Endothelial cell of umbilical vein (primary cell): ENCODE data around the gene REG3A. TPM values are rescaled to one million over a fixed set of nuclear protein-coding genes. Genes with fewer than 3 reads are reported as not detected.

ENCODE experiments used
- BruUV-seq: library from RNA; stranded (reverse); fragments of 400-500 nt; replicated peaks from 2 replicates; lab custom pipeline; 2021; lab: Mats Ljungman, UMichigan
- CTCF ChIA-PET: fragments of 300-600, 350-600 bp; sonication (Branson Sonifier 250); formaldehyde crosslinking; loops from one replicate; lab custom pipeline; 2021; ENCODE audit warnings: antibody characterized with exemption, inconsistent platforms; lab: Charles Lee
- POLR2A ChIA-PET: fragments of 300-600, 350-600 bp; sonication (Branson Sonifier 250); formaldehyde crosslinking; loops from one replicate; lab custom pipeline; 2021; ENCODE audit warnings: antibody characterized with exemption, inconsistent platforms; lab: Charles Lee
- DNase-seq: peaks from one replicate; pipeline ENCODE4 v3.0.0-alpha.2; 2011; ENCODE audit warnings: low read depth, low spot score
- FAIRE-seq: peaks from 2 replicates; lab custom pipeline; 2011; peaks lifted over from hg19 to GRCh38; lab: Jason Lieb, UNC
- H2AFZ ChIP-seq: 2 replicates; pipeline ENCODE4 v1.6.0; 2012; ENCODE audit warnings: low read depth, low read length, control low read depth, inconsistent platforms
- H3K27ac ChIP-seq: 2 replicates; pipeline ENCODE4 v1.5.1; 2011; ENCODE audit warnings: low read depth, mild to moderate bottlenecking, control low read depth, low read length, moderate library complexity; ENCODE audit not compliant: insufficient read depth
- H3K27me3 ChIP-seq, 2 experiments: 2 replicates each; pipeline versions ENCODE4 v1.6.0 to v1.6.1; 2011; ENCODE audit warnings: low read length in 2 of 2, mixed read lengths in 1 of 2; ENCODE audit not compliant: control insufficient read depth in 2 of 2, insufficient read depth in 2 of 2
- H3K36me3 ChIP-seq, 2 experiments: 2 replicates in 1 of 2; 3 replicates in 1 of 2; pipeline ENCODE4 v1.5.1; 2011; ENCODE audit warnings: low read length in 2 of 2, mild to moderate bottlenecking in 1 of 2, moderate library complexity in 1 of 2; ENCODE audit not compliant: control insufficient read depth in 2 of 2, insufficient read depth in 2 of 2; ENCODE audit errors: extremely low read depth in 1 of 2
- H3K4me1 ChIP-seq: 3 replicates; pipeline ENCODE4 v1.5.1; 2011; ENCODE audit warnings: mild to moderate bottlenecking, low read length; ENCODE audit not compliant: control insufficient read depth, insufficient read depth; ENCODE audit errors: extremely low read depth
- H3K4me2 ChIP-seq: 2 replicates; pipeline ENCODE4 v1.6.1; 2011; ENCODE audit warnings: low read length, control low read depth, mixed read lengths; ENCODE audit not compliant: insufficient read depth
- H3K4me3 ChIP-seq, 3 experiments: fragments of 200-600 bp in 1 of 3; sonication (generic), shearing (Covaris generic) in 1 of 3; replicated peaks in 1 of 3; 2 replicates each; pipeline ENCODE4 v1.5.1; 2011 to 2016; ENCODE audit warnings: control low read depth in 3 of 3, low read length in 3 of 3, mild to moderate bottlenecking in 2 of 3, inconsistent platforms in 1 of 3, low read depth in 1 of 3, moderate library complexity in 1 of 3; ENCODE audit not compliant: insufficient read depth in 1 of 3
- H3K79me2 ChIP-seq: 2 replicates; pipeline ENCODE4 v1.6.0; 2012; ENCODE audit warnings: low read length, inconsistent platforms; ENCODE audit not compliant: control insufficient read depth, insufficient read depth
- H3K9ac ChIP-seq: replicated peaks from 2 replicates; pipeline ENCODE3; 2011; ENCODE audit warnings: low read length, control low read depth; ENCODE audit not compliant: insufficient read depth; ENCODE audit errors: extremely low read depth
- H3K9me1 ChIP-seq: replicated peaks from 3 replicates; pipeline ENCODE4 v1.6.0; 2011; ENCODE audit warnings: mild to moderate bottlenecking, low read length; ENCODE audit not compliant: control insufficient read depth, insufficient read depth; ENCODE audit errors: extremely low read depth
- H3K9me3 ChIP-seq: replicated peaks from 2 replicates; pipeline ENCODE4 v1.5.1; 2012; ENCODE audit warnings: low read length, inconsistent platforms; ENCODE audit not compliant: control insufficient read depth, insufficient read depth
- H4K20me1 ChIP-seq: replicated peaks from 2 replicates; pipeline ENCODE3; 2011; ENCODE audit warnings: mild to moderate bottlenecking, low read length; ENCODE audit not compliant: control insufficient read depth, insufficient read depth; ENCODE audit errors: extremely low read depth
- EZH2 ChIP-seq: IDR thresholded peaks from 2 replicates; pipeline ENCODE4 v1.6.1; 2012; ENCODE audit warnings: borderline replicate concordance, low read depth, mild to moderate bottlenecking, moderate library complexity, low read length, inconsistent platforms; ENCODE audit not compliant: severe bottlenecking
- FOS ChIP-seq: IDR thresholded peaks from 2 replicates; pipeline ENCODE4 v1.6.1; 2011; ENCODE audit warnings: mild to moderate bottlenecking, low read length, moderate library complexity, borderline replicate concordance; ENCODE audit not compliant: insufficient read depth
- GATA2 ChIP-seq: IDR thresholded peaks from 2 replicates; pipeline ENCODE4 v1.7.0; 2011; ENCODE audit warnings: low read depth, mild to moderate bottlenecking, moderate library complexity, mixed read lengths, low read length; ENCODE audit not compliant: insufficient read length, insufficient read depth
- JUN ChIP-seq: IDR thresholded peaks from 2 replicates; pipeline ENCODE4 v1.6.1; 2011; ENCODE audit warnings: borderline replicate concordance, low read depth; ENCODE audit not compliant: insufficient read length, insufficient read depth
- MYC ChIP-seq: IDR thresholded peaks from one replicate; pipeline ENCODE4 v1.6.1; 2011; ENCODE audit warnings: mild to moderate bottlenecking, low read depth, low read length
- POLR2A ChIP-seq: IDR thresholded peaks from 2 replicates; pipeline ENCODE4 v1.6.1; 2012; ENCODE audit warnings: low read depth, mild to moderate bottlenecking, control low read depth, low read length
- POLR2AphosphoS5 ChIP-seq: IDR thresholded peaks from 2 replicates; pipeline ENCODE4 v1.6.1; 2012; ENCODE audit warnings: low read depth, mild to moderate bottlenecking, control low read depth, low read length, moderate library complexity; ENCODE audit not compliant: insufficient read depth
- dilution Hi-C: fragments of 300-500 bp; cut with MboI; formaldehyde crosslinking; loops from one replicate; pipeline ENCODE4 v1.15.0; 2019; ENCODE audit warnings: low sequenced_read_pairs; ENCODE audit not compliant: extremely low pct_ligation_motif_present
- intact Hi-C: fragments of 100-400 bp; cut with micrococcal nuclease; formaldehyde crosslinking; loops from one replicate; pipeline ENCODE4 v1.10.0; 2022
- polyA plus RNA-seq, 4 experiments: library from polyadenylated mRNA; depleted of rRNA in 3 of 4; stranded (reverse) in 3 of 4; unstranded in 1 of 4; fragments of >200 nt; gene quantifications; 2 replicates each; pipeline versions ENCODE4 v1.2.1 to v1.2.3, GENCODE V29; 2011 to 2012; ENCODE audit warnings: missing spikeins in 1 of 4
- total RNA-seq: library from RNA; stranded (reverse); gene quantifications from 2 replicates; pipeline ENCODE4 v1.2.3, GENCODE V29; 2021
- TF ChIP-seq, protein P1 (sequence below): IDR thresholded peaks from 2 replicates; pipeline ENCODE4 v1.6.1; 2011; ENCODE audit not compliant: insufficient read depth, insufficient read length
- TF ChIP-seq, protein P2 (sequence below), 2 donors: IDR thresholded peaks; 1 replicate in 1 of 2; 2 replicates in 1 of 2; pipeline ENCODE4 v1.5.1; 2011; ENCODE audit warnings: low read length in 2 of 2, mild to moderate bottlenecking in 2 of 2, moderate library complexity in 2 of 2, control low read depth in 1 of 2, inconsistent platforms in 1 of 2, low read depth in 1 of 2; ENCODE audit not compliant: insufficient read depth in 1 of 2; ENCODE audit errors: extremely low read depth in 1 of 2

The REG3A gene
- total and polyA plus RNA-seq, 2 donors (not counting 3 experiments of a cell fraction or from before 2014, with no cell fraction given), result not detected

DNA sequence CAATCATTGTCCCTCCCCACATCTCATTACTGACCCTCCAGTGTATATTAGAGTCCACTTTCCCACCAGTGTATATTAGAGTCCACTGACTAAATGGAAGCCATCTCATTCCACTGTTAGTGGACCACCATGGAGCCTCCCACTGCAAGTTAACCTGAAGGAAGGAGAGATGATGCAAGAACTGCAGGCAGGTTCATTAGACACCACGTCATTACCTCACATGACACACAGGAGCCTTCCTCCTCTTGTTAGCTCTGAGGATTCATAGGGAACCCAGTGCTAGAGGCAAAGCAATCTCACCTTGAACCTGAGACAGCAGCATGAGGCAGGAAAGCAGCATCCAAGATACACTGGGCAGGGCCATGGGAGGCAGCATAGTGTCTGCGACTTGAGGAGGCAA lies 523 bp downstream of the REG3A start:
- Histone ChIP-seq H3K27ac (no peak overlapping the region), H3K36me3 (no peaks in the 10 kb centered on the region), H3K79me2 (no peaks in the 10 kb centered on the region), H3K27me3 (no peaks in the 10 kb centered on the region), H3K4me1 (no peaks in the 10 kb centered on the region), H3K9ac (no peak overlapping the region), H4K20me1 (no peaks in the 10 kb centered on the region), H2AFZ (no peak overlapping the region), H3K9me1 (no peaks in the 10 kb centered on the region), H3K4me2 (no peak overlapping the region), H3K4me3 (no peak overlapping the region), H3K9me3 (peaks cover 5% of the 10 kb centered on the region)
- POLR2A ChIA-PET, result no interaction called here
- no peak for TF ChIP-seq JUN
- no peak for TF ChIP-seq POLR2A
- TF ChIP-seq, protein P1, sequence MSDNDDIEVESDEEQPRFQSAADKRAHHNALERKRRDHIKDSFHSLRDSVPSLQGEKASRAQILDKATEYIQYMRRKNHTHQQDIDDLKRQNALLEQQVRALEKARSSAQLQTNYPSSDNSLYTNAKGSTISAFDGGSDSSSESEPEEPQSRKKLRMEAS, result no peak
- TF ChIP-seq, protein P2, sequence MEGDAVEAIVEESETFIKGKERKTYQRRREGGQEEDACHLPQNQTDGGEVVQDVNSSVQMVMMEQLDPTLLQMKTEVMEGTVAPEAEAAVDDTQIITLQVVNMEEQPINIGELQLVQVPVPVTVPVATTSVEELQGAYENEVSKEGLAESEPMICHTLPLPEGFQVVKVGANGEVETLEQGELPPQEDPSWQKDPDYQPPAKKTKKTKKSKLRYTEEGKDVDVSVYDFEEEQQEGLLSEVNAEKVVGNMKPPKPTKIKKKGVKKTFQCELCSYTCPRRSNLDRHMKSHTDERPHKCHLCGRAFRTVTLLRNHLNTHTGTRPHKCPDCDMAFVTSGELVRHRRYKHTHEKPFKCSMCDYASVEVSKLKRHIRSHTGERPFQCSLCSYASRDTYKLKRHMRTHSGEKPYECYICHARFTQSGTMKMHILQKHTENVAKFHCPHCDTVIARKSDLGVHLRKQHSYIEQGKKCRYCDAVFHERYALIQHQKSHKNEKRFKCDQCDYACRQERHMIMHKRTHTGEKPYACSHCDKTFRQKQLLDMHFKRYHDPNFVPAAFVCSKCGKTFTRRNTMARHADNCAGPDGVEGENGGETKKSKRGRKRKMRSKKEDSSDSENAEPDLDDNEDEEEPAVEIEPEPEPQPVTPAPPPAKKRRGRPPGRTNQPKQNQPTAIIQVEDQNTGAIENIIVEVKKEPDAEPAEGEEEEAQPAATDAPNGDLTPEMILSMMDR (IDR thresholded peaks at IDR 0.05; ENCODE audit: extremely low read depth in 1 of 2, insufficient read depth in 1 of 2, low read depth in 1 of 2, low read length in 2 of 2), result no peak
- TF ChIP-seq GATA2, result no peak
- TF ChIP-seq POLR2AphosphoS5, result no peak
- no peak for TF ChIP-seq EZH2
- TF ChIP-seq FOS, result no peak
- TF ChIP-seq MYC, result no peak
- DNase-seq (no peak), FAIRE-seq (no peak)
- no TSS peak for BruUV-seq
- intact Hi-C loops, result no loop called here
- dilution Hi-C loops, result no loop called here
- CTCF ChIA-PET, result no interaction called here
